Skin epidermis (tissue), 12 donors: ENCODE measurements around the gene QSOX1.
"Not testable (repeated sequence)": the region's sequence is repeated elsewhere in the genome, so short reads cannot be mapped to it uniquely, and the experiment has no call there.

Experiments used
- H3K27ac ChIP-seq, 21 experiments: fragments of 200-600 bp; sonication (generic) in 11 of 21; one replicate each; pipeline ENCODE4 v1.5.0; 2020; ENCODE audit warnings: mild to moderate bottlenecking in 3 of 21, inconsistent platforms in 2 of 21, moderate library complexity in 2 of 21
- H3K4me3 ChIP-seq, 7 experiments: fragments of 200-600 bp; sonication (generic) in 2 of 7; one replicate each; pipeline ENCODE4 v1.5.0; 2020; ENCODE audit warnings: inconsistent platforms in 2 of 7, mild to moderate bottlenecking in 2 of 7, moderate library complexity in 1 of 7

QSOX1 gene

GRCh38 chr1:180201451-180202200 lies 47.0 kb downstream of the QSOX1 start:
- H3K27ac ChIP-seq = no peak overlapping the region
- H3K4me3 ChIP-seq = no peak overlapping the region

- not testable (repeated sequence) for H3K4me3 ChIP-seq, H3K27ac ChIP-seq
Measured at GRCh38 chr1:180202588-180202987, 47.9 kb downstream of the QSOX1 start.

- Histone ChIP-seq H3K4me3 (no peak overlapping the region), H3K27ac (no peak overlapping the region)
Measured at GRCh38 chr1:180204231-180204630, 49.6 kb downstream of the QSOX1 start.

- H3K4me3 ChIP-seq = no peak overlapping the region
- no peak overlapping the region for H3K27ac ChIP-seq
Measured at GRCh38 chr1:180206581-180206980, 51.9 kb downstream of the QSOX1 start.

- H3K4me3 ChIP-seq = no peak overlapping the region
- no peak overlapping the region for H3K27ac ChIP-seq
Measured at GRCh38 chr1:180208264-180208663, 53.6 kb downstream of the QSOX1 start.

GRCh38 chr1:180210008-180210620 lies 55.4 kb downstream of the QSOX1 start:
- Histone ChIP-seq H3K4me3 (no peak overlapping the region), H3K27ac (no peak overlapping the region)

GRCh38 chr1:180211156-180211859 lies 56.6 kb downstream of the QSOX1 start:
- Histone ChIP-seq H3K4me3 (no peak overlapping the region), H3K27ac (no peak overlapping the region)

- Histone ChIP-seq H3K4me3 (no peak overlapping the region), H3K27ac (no peak overlapping the region)
Measured at GRCh38 chr1:180211860-180212229, 57.2 kb downstream of the QSOX1 start.

GRCh38 chr1:180213401-180214170 lies 58.9 kb downstream of the QSOX1 start:
- H3K4me3 ChIP-seq = no peak overlapping the region

GRCh38 chr1:180215856-180216625 lies 61.4 kb downstream of the QSOX1 start:
- H3K4me3 ChIP-seq = no peak overlapping the region
- H3K27ac ChIP-seq = no peak overlapping the region

More at GRCh38 chr1:180213401-180214170, 58.9 kb downstream of the QSOX1 start:
- no peak overlapping the region for H3K27ac ChIP-seq

- Histone ChIP-seq H3K27ac (no peak overlapping the region), H3K4me3 (no peak overlapping the region)
Measured at GRCh38 chr1:180217006-180217405, 62.3 kb downstream of the QSOX1 start.

GRCh38 chr1:180218806-180219765 lies 64.4 kb downstream of the QSOX1 start:
- no peak overlapping the region for H3K4me3 ChIP-seq
- H3K27ac ChIP-seq = no peak overlapping the region

GRCh38 chr1:180219776-180220175 lies 65.1 kb downstream of the QSOX1 start:
- H3K4me3 ChIP-seq = no peak overlapping the region
- no peak overlapping the region for H3K27ac ChIP-seq

GRCh38 chr1:180221462-180221861 lies 66.8 kb downstream of the QSOX1 start:
- no peak overlapping the region for H3K4me3 ChIP-seq

GRCh38 chr1:180224902-180225301 lies 70.2 kb downstream of the QSOX1 start:
- Histone ChIP-seq H3K4me3 (no peak overlapping the region), H3K27ac (no peak overlapping the region)

More at GRCh38 chr1:180221462-180221861, 66.8 kb downstream of the QSOX1 start:
- no peak overlapping the region for H3K27ac ChIP-seq

- H3K4me3 ChIP-seq = no peak overlapping the region
- H3K27ac ChIP-seq = no peak overlapping the region
Measured at GRCh38 chr1:180225403-180225802, 70.7 kb downstream of the QSOX1 start.

- Histone ChIP-seq H3K4me3 (no peak overlapping the region), H3K27ac (no peak overlapping the region)
Measured at GRCh38 chr1:180227861-180228647, 73.4 kb downstream of the QSOX1 start.
